Glutamatergic neuron (in vitro differentiated cells): ENCODE results near the gene C1orf226. TPM values are rescaled to one million over a fixed set of nuclear protein-coding genes. Genes with fewer than 3 reads are reported as not detected.

Experiments used
- DNase-seq: peaks from one replicate; pipeline ENCODE4 v3.0.0; 2022
- H3K27ac Mint-ChIP-seq: one replicate; pipeline ENCODE4 v1.8.0; 2020; ENCODE audit warnings: mild to moderate bottlenecking, mixed read lengths, inconsistent platforms; ENCODE audit not compliant: unreplicated experiment
- H3K27me3 Mint-ChIP-seq: one replicate; pipeline ENCODE4 v1.8.0; 2020; ENCODE audit warnings: mild to moderate bottlenecking, moderate library complexity, mixed read lengths, inconsistent platforms; ENCODE audit not compliant: unreplicated experiment
- H3K36me3 Mint-ChIP-seq: one replicate; pipeline ENCODE4 v1.8.0; 2020; ENCODE audit warnings: mild to moderate bottlenecking, mixed read lengths, inconsistent platforms; ENCODE audit not compliant: unreplicated experiment
- H3K4me1 Mint-ChIP-seq: one replicate; pipeline ENCODE4 v1.8.0; 2020; ENCODE audit warnings: mild to moderate bottlenecking, low read depth, mixed read lengths, inconsistent platforms; ENCODE audit not compliant: unreplicated experiment
- H3K4me3 Mint-ChIP-seq: one replicate; pipeline ENCODE4 v1.8.0; 2020; ENCODE audit warnings: mild to moderate bottlenecking, mixed read lengths, inconsistent platforms; ENCODE audit not compliant: unreplicated experiment
- H3K9me3 Mint-ChIP-seq: one replicate; pipeline ENCODE4 v1.8.0; 2020; ENCODE audit warnings: mild to moderate bottlenecking, moderate library complexity, mixed read lengths, inconsistent platforms; ENCODE audit not compliant: unreplicated experiment
- total RNA-seq: library from RNA; stranded (reverse); fragmentation: NEBNext Ultra II Directional; extraction: Animal tissue kit (Norgen Biotek cat#: 25700); gene quantifications from one replicate; pipeline ENCODE4 v1.2.1, GENCODE V29; 2021; ENCODE audit not compliant: unreplicated experiment
- TF ChIP-seq, protein P1 (sequence below): fragments of 200-600 bp; sonication (generic); IDR thresholded peaks from one replicate; pipeline ENCODE4 v1.5.0; 2021; ENCODE audit not compliant: partially characterized antibody, unreplicated experiment

Gene C1orf226
- total RNA-seq, 1 donor from 2014 or later: 12.3 TPM

DNA sequence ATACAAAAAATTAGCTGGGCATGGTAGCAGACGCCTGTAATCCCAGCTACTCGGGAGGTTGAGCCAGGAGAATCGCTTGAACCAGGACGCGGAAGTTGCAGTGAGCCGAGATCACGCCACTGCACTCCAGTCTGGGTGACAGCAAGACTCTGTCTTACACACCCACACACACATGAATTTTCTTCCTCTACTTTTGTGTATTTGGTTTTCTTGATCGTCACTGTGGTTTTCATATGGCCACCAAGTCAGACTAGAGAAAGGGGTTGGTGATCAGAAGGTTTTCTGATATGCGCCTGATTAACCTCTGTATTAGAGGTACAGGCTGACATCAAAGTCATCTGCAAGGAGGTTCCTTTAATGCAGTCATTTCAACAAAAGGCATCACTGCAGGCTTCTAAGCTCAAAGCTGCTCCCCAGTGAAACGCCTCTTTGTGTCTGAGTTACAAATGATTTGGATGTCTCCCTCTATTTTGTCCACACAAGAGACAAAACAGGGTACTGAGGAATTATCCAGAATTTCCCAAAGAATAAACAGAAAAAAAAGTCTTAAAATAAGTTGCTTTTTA, 19.3 kb downstream of the C1orf226 start:
- Mint-ChIP-seq H3K27ac (no peak overlapping the region), H3K4me3 (no peak overlapping the region), H3K27me3 (no peaks in the 10 kb centered on the region), H3K4me1 (peaks cover 22% of the 10 kb centered on the region), H3K9me3 (no peaks in the 10 kb centered on the region), H3K36me3 (no peaks in the 10 kb centered on the region)
- TF ChIP-seq, protein P1, sequence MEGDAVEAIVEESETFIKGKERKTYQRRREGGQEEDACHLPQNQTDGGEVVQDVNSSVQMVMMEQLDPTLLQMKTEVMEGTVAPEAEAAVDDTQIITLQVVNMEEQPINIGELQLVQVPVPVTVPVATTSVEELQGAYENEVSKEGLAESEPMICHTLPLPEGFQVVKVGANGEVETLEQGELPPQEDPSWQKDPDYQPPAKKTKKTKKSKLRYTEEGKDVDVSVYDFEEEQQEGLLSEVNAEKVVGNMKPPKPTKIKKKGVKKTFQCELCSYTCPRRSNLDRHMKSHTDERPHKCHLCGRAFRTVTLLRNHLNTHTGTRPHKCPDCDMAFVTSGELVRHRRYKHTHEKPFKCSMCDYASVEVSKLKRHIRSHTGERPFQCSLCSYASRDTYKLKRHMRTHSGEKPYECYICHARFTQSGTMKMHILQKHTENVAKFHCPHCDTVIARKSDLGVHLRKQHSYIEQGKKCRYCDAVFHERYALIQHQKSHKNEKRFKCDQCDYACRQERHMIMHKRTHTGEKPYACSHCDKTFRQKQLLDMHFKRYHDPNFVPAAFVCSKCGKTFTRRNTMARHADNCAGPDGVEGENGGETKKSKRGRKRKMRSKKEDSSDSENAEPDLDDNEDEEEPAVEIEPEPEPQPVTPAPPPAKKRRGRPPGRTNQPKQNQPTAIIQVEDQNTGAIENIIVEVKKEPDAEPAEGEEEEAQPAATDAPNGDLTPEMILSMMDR: no peak
- DNase-seq: no peak

DNA sequence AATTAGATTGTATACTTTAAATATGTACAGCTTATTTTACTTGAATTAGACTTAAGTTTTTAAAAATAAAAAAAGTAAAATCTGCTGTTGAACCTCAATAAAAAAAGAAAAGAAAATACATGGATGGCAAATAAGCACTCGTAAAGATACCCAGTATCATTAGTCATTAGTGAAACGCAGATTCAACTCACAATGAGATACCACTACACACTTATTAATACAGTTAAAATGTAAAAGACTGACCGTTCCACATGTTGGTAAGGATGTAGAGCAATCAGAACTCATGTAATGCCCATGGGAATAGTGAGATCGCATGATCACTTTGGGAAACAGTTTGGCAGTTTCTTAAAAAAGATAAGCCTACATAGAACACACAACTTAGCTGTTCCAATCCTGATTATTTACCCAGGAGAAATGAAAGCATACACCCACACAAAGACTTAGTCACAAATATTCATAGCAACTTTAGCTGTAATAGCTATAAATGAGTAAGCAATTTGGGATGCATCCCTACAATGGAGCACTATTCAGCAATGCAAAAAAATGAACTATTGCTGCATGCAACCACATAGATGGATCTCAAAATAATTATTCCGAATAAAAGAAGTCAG, 23.1 kb downstream of the C1orf226 start:
- TF ChIP-seq, protein P1: no peak
- no peak overlapping the region for H3K27ac Mint-ChIP-seq

DNA sequence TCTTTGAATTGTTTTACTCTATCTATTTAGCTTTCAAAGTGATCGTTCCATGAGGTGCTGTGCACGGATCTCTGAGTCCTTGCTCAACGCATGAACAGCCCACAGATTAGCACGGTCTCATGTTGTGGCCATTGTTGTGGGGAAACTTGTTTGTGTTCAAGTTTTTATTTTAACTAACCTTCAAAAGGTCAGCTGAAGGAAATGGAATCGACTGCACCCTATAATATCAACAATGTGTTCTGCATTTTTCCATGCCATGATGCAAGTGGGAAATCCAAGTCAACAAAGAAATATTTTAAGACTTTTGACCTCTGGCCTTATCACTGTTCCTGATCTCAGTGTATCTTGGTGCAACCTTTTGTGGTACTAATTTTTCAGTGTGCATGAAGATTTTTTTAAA, 24.3 kb downstream of the C1orf226 start:
- Mint-ChIP-seq H3K27ac (no peak overlapping the region), H3K9me3 (no peaks in the 10 kb centered on the region), H3K4me3 (no peak overlapping the region), H3K27me3 (no peaks in the 10 kb centered on the region), H3K4me1 (no peaks in the 10 kb centered on the region), H3K36me3 (no peaks in the 10 kb centered on the region)
- TF ChIP-seq, protein P1: no peak
- DNase-seq: no peak

More for the DNA sequence above, 23.1 kb downstream of the C1orf226 start:
- Mint-ChIP-seq H3K4me3 (no peak overlapping the region), H3K27me3 (no peaks in the 10 kb centered on the region), H3K36me3 (no peaks in the 10 kb centered on the region), H3K4me1 (peaks cover 2% of the 10 kb centered on the region), H3K9me3 (no peaks in the 10 kb centered on the region)
- no peak for DNase-seq

DNA sequence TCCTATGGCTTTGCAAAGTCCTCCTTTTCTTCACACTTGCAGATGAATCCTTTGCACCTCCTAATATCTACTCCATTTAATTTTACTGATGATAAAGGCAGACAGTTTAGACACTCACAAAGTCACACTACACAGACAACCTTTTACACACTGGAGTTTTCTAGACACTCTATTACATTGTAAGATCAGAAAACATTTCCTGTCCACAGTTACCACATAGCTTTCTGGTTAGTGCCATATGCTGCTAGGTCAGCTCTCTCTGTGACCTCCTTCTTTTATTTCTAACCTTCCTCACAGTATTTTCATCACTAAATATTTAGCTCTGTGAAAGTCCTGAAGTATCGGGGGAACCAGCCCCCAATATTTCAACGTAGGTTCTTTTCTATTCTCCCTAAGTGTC, 25.3 kb downstream of the C1orf226 start:
- no peaks in the 10 kb centered on the region for H3K27me3 Mint-ChIP-seq
- no peak overlapping the region for H3K27ac Mint-ChIP-seq
- H3K36me3 Mint-ChIP-seq: no peaks in the 10 kb centered on the region
- DNase-seq: no peak
- TF ChIP-seq, protein P1: no peak
- no peaks in the 10 kb centered on the region for H3K4me1 Mint-ChIP-seq
- H3K9me3 Mint-ChIP-seq: no peaks in the 10 kb centered on the region
- no peak overlapping the region for H3K4me3 Mint-ChIP-seq

DNA sequence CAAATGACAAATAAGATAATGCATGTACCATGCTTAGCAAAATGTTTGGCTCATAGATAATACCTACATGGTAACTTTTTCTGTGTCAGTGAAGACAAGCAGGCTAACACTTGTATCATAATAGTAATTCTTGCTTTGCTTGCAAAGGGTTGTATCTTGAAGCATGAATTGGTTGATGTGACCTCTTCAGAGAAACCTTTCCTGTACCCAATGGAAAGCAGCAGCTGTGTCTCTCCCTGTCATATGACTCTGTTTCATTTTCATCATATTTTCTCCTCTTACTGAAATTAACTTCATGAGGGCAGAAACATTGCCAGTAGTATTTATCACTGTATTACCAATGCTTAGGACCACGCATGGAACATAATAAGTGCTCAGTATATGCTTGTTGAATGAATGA, 26.0 kb downstream of the C1orf226 start:
- Mint-ChIP-seq H3K9me3 (no peaks in the 10 kb centered on the region), H3K4me3 (no peak overlapping the region), H3K4me1 (no peaks in the 10 kb centered on the region), H3K27ac (no peak overlapping the region), H3K36me3 (no peaks in the 10 kb centered on the region), H3K27me3 (no peaks in the 10 kb centered on the region)
- TF ChIP-seq, protein P1: no peak
- DNase-seq: no peak
